GM23248 (cell line): ENCODE data around the gene MAFF. TPM values are rescaled to one million over a fixed set of nuclear protein-coding genes. Genes with fewer than 3 reads are reported as not detected.

ENCODE experiments used
- DNase-seq: peaks from one replicate; pipeline ENCODE4 v3.0.0-alpha.2; 2015
- H2AFZ ChIP-seq: fragments of 200-600 bp; sonication (generic); 2 replicates; pipeline ENCODE4 v1.6.1; 2016; ENCODE audit warnings: antibody characterized with exemption
- H3F3A ChIP-seq: fragments of 200-600 bp; sonication (generic); 2 replicates; pipeline ENCODE4 v1.6.1; 2016; ENCODE audit warnings: mild to moderate bottlenecking, antibody characterized with exemption, mixed run types; ENCODE audit not compliant: insufficient read depth
- H3K27ac ChIP-seq: fragments of 200-600 bp; sonication (generic); 2 replicates; pipeline ENCODE4 v1.5.1; 2016; ENCODE audit warnings: mild to moderate bottlenecking
- H3K27me3 ChIP-seq: fragments of 200-600 bp; sonication (generic); replicated peaks from 2 replicates; pipeline ENCODE4 v1.6.1; 2016; ENCODE audit warnings: mild to moderate bottlenecking; ENCODE audit not compliant: insufficient read depth
- H3K36me3 ChIP-seq: fragments of 200-600 bp; sonication (generic); 2 replicates; pipeline ENCODE4 v1.6.1; 2016; ENCODE audit warnings: low read depth, mild to moderate bottlenecking
- H3K4me1 ChIP-seq: fragments of 200-600 bp; sonication (generic); 2 replicates; pipeline ENCODE4 v1.6.1; 2016; ENCODE audit warnings: mild to moderate bottlenecking; ENCODE audit not compliant: insufficient read depth
- H3K4me2 ChIP-seq: fragments of 200-600 bp; sonication (generic); one replicate; pipeline ENCODE4 v1.6.1; 2016; ENCODE audit warnings: mild to moderate bottlenecking; ENCODE audit not compliant: unreplicated experiment
- H3K4me3 ChIP-seq: fragments of 200-600 bp; sonication (generic); 2 replicates; pipeline ENCODE4 v1.5.1; 2016; ENCODE audit warnings: mild to moderate bottlenecking
- H3K79me2 ChIP-seq: fragments of 200-600 bp; sonication (generic); 2 replicates; pipeline ENCODE4 v1.6.1; 2016; ENCODE audit warnings: mild to moderate bottlenecking; ENCODE audit not compliant: insufficient read depth
- H3K9ac ChIP-seq: fragments of 200-600 bp; sonication (generic); 2 replicates; pipeline ENCODE4 v1.6.1; 2016; ENCODE audit warnings: mild to moderate bottlenecking
- H3K9me2 ChIP-seq: fragments of 200-600 bp; sonication (generic); 2 replicates; pipeline ENCODE4 v1.6.1; 2016; ENCODE audit warnings: mixed run types, mild to moderate bottlenecking, moderate library complexity; ENCODE audit not compliant: insufficient read depth
- H3K9me3 ChIP-seq: fragments of 200-600 bp; sonication (generic); one replicate; pipeline ENCODE4 v1.6.1; 2017; ENCODE audit warnings: low read depth
- H4K20me1 ChIP-seq: fragments of 200-600 bp; sonication (generic); 2 replicates; pipeline ENCODE4 v1.6.0; 2016; ENCODE audit not compliant: insufficient read depth
- EZH2 ChIP-seq: fragments of 200-600 bp; sonication (generic); IDR thresholded peaks from 2 replicates; pipeline ENCODE4 v1.6.1; 2018; ENCODE audit warnings: antibody characterized with exemption, mild to moderate bottlenecking; ENCODE audit not compliant: insufficient read depth, poor library complexity, severe bottlenecking
- EZH2phosphoT487 ChIP-seq: fragments of 200-600 bp; sonication (generic); IDR thresholded peaks from 2 replicates; pipeline ENCODE4 v1.6.1; 2018; ENCODE audit warnings: antibody characterized with exemption, moderate library complexity, mild to moderate bottlenecking, low read depth; ENCODE audit not compliant: insufficient read depth
- WGBS, 2 experiments: methylation state at CpG; one replicate each; pipeline ENCODE4 v1.1.6; 2015 to 2017; ENCODE audit warnings: low lambda C conversion rate in 2 of 2, low coverage in 1 of 2; ENCODE audit errors: missing lambda C conversion rate in 2 of 2; 5-methylcytosine and 5-hydroxymethylcytosine counted together
- in situ Hi-C: fragments of 300-500 bp; cut with MboI; formaldehyde crosslinking; loops from 2 replicates; pipeline ENCODE4 v1.15.0; 2020
- polyA plus RNA-seq: library from polyadenylated mRNA; unstranded; fragments of >200 nt; fragmentation: Nextera tagmentation; extraction: Ambion mirVana; gene quantifications from 2 replicates; pipeline ENCODE4 v1.2.1, GENCODE V29; 2016
- small RNA-seq: library from RNA; depleted of rRNA; stranded (forward); fragments of <200 nt; gene quantifications from one replicate; pipeline ENCODE3, GENCODE V24; 2014; ENCODE audit warnings: low read depth, low replicate concordance
- total RNA-seq: library from RNA; depleted of rRNA; stranded (reverse); fragments of >200 nt; shearing (Covaris generic); gene quantifications from 2 replicates; pipeline ENCODE4 v1.2.3, GENCODE V29; 2014; rRNA removed

MAFF gene
- total and polyA plus RNA-seq, 2 experiments from 2014 or later: 34.6 to 68.1 TPM

DNA sequence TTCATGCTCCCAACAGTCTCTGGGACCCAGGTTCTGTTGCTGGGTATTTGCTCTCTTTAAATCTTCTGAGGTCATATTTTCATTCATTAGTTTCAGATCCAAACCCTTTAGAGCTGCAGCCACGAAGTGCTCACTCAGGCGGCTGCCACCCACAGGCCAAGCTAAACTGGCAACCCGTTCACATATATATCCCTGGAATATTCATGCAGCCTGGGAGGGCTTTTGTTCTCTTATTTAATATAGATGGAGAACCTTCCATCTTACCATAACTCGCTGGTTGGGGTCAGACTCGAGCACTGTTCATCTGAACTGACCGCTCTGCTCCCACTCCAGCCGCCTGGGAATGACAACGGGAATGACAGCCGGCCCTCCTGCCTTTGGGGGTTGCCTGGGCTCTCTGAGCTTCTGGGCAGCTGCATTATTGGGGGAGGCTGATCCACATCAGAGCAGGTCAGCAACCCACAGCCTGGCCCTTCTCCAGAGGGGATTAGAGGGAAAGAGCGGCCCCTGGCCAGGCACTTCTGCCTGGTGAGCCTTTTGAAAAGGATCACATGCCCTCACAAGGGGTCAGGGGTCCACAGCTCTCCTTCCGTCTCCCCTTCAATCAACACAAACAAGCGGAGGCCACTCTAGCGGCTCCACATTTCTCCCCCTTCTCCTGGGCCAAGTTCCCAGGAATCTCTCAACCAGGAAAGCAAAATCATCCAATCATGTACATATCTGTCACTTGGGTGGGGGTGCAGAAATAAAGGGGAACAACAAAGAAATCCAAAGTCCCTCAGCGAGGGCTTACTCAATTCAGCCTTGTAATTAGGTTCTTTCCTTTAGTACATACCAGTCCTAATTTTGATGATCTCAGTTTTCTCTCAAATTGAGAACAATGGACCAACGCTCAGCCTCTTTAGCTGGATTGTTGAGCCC is 59.2 kb downstream of the MAFF start:
- Histone ChIP-seq H3K9me2 (no peaks in the 10 kb centered on the region), H2AFZ (no peak overlapping the region), H4K20me1 (no peaks in the 10 kb centered on the region), H3K79me2 (peaks cover 98% of the 10 kb centered on the region), H3K4me2 (peak overlapping the region; percentile 9), H3K9ac (peak overlapping the region; percentile 51), H3K27me3 (no peaks in the 10 kb centered on the region), H3K4me1 (peaks cover 34% of the 10 kb centered on the region), H3K36me3 (no peaks in the 10 kb centered on the region), H3K4me3 (peak overlapping the region; percentile 19; the same call in 1 of the 2 replicates), H3K27ac (peak overlapping the region; percentile 46), H3F3A (peaks cover 38% of the 10 kb centered on the region), H3K9me3 (no peaks in the 10 kb centered on the region)
- no peak for TF ChIP-seq EZH2phosphoT487
- no peak for TF ChIP-seq EZH2
- in situ Hi-C loops: no loop called here
- DNase-seq: peak; percentile 76
- WGBS, 2 experiments: 38 to 39% methylated on average over 15 of the region's 15 CpGs

DNA sequence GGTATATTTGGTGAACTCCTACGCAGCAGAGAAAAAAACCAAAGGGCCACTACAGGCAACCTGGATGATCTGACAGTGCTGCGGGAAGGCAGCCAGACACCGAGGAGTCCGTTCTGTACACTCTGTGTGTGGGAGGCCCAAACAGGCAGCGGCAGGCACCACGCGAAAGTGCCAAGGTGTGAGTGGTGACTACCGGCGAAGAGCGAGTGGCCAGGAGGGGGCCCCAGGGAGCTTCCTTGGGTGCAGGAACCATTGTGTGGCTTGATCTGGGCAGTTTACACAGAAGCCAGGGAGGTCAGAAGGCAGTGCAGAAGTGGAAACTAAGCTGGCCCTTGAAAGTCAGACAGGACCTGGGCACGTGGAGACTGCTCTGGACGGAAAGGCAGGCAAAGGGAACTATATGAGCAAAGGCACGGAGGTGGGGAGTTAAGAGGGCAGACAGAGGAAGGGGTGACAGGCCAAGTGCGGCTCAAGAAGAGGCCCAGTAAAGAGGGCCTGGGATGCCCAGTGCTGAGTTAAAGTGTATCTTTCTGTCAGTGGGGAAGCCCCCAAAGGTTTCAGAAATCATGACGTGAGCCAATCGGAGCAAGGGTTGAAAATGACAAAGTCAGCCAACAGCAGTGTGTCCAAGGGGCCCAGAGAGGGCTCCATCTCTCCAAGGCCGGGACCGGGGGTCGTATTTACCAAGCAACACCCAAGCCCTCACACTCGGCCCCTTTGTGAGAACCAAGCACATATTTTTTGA is 60.4 kb downstream of the MAFF start:
- H3K36me3 ChIP-seq: no peaks in the 10 kb centered on the region
- in situ Hi-C loops: no loop called here

DNA sequence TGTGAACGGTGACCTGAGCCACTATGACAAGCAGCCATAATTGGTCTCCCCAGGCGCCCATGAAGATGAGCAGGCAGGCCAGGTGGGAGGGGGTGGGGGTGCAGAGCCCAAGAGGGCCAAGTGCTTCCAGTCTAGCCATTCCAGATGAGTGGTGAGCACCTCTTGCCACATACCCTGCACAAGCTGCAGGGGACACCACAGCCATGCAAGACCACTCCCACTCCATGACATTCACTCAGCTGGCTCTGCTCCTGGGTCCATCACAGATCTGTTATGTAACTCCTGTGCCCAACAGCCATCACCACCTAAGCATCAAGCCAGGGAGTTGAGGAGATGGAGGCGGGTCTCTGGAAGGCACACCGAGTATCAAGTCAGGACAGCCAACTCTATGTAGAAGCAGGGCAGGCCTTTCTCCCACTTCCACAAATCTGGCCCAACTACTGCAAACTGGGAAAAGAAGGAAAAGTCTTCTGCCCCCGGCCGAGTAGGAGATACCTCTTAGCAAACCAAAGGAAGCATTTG is 62.6 kb downstream of the MAFF start:
- no peaks in the 10 kb centered on the region for H3K9me2 ChIP-seq
- peaks cover 19% of the 10 kb centered on the region for H3F3A ChIP-seq
- H3K27me3 ChIP-seq: no peaks in the 10 kb centered on the region
- DNase-seq: no peak
- H4K20me1 ChIP-seq: no peaks in the 10 kb centered on the region; the same call in 1 of the 2 replicates
- H3K79me2 ChIP-seq: peaks cover 100% of the 10 kb centered on the region
- H3K27ac ChIP-seq: no peak overlapping the region
- WGBS, 2 experiments: 44 to 49% methylated on average over 6 of the region's 6 CpGs
- H3K9ac ChIP-seq: no peak overlapping the region
- H3K4me1 ChIP-seq: peaks cover 16% of the 10 kb centered on the region; the same call in 1 of the 2 replicates
- no peak overlapping the region for H3K4me2 ChIP-seq
- H3K36me3 ChIP-seq: no peaks in the 10 kb centered on the region
- no peaks in the 10 kb centered on the region for H3K9me3 ChIP-seq
- in situ Hi-C loops: no loop called here
- no peak overlapping the region for H2AFZ ChIP-seq
- TF ChIP-seq EZH2phosphoT487 (no peak), EZH2 (no peak)
- no peak overlapping the region for H3K4me3 ChIP-seq

More for the DNA sequence above, 60.4 kb downstream of the MAFF start:
- Histone ChIP-seq H3K4me2 (peak overlapping the region; percentile 9), H3K27me3 (no peaks in the 10 kb centered on the region), H4K20me1 (no peaks in the 10 kb centered on the region), H3K9ac (no peak overlapping the region), H3K9me3 (no peaks in the 10 kb centered on the region), H3K79me2 (peaks cover 100% of the 10 kb centered on the region), H2AFZ (no peak overlapping the region), H3K9me2 (no peaks in the 10 kb centered on the region), H3K4me3 (no peak overlapping the region), H3K27ac (peak overlapping the region; percentile 46; the same call in 1 of the 2 replicates), H3K4me1 (peaks cover 24% of the 10 kb centered on the region), H3F3A (peaks cover 27% of the 10 kb centered on the region)
- 70 to 74% methylated on average over 20 of the region's 20 CpGs for WGBS, 2 experiments
- TF ChIP-seq EZH2phosphoT487 (no peak), EZH2 (no peak)
- DNase-seq: peak; percentile 57

Small RNA genes within 50 kb of the gene (small RNA-seq; reads per million reads assigned to genes)
- gene RN7SL704P: 0.19 reads per million

Other genes starting within 250 kb of the MAFF start
- 0.22 TPM in 1 of 2 replicates, not detected in the other for gene C22orf23, start 248.4 kb upstream of the MAFF start, total RNA-seq
- gene C22orf23, start 248.4 kb upstream of the MAFF start, polyA plus RNA-seq: 0.82 and 1.1 TPM in 2 replicates
- gene POLR2F, start 248.3 kb upstream of the MAFF start, total RNA-seq: 15.6 and 71.4 TPM in 2 replicates
- 146 and 148 TPM in 2 replicates for gene POLR2F, start 248.3 kb upstream of the MAFF start, polyA plus RNA-seq
- gene SOX10, start 217.4 kb upstream of the MAFF start, total RNA-seq: not detected in 2 replicates
- not detected in 2 replicates for gene SOX10, start 217.4 kb upstream of the MAFF start, polyA plus RNA-seq
- gene PICK1, start 144.6 kb upstream of the MAFF start, total RNA-seq: 12.4 and 14.4 TPM in 2 replicates
- gene PICK1, start 144.6 kb upstream of the MAFF start, polyA plus RNA-seq: 8.1 and 8.4 TPM in 2 replicates
- gene SLC16A8, start 117.8 kb upstream of the MAFF start, total RNA-seq: 0.51 and 1.4 TPM in 2 replicates
- gene SLC16A8, start 117.8 kb upstream of the MAFF start, polyA plus RNA-seq: 0.52 and 1.3 TPM in 2 replicates
- gene BAIAP2L2, start 91.3 kb upstream of the MAFF start, total RNA-seq: 12.6 and 24.3 TPM in 2 replicates
- 13.2 and 13.4 TPM in 2 replicates for gene BAIAP2L2, start 91.3 kb upstream of the MAFF start, polyA plus RNA-seq
- gene PLA2G6, start 20.2 kb upstream of the MAFF start, total RNA-seq: 5.5 and 28.3 TPM in 2 replicates
- gene PLA2G6, start 20.2 kb upstream of the MAFF start, polyA plus RNA-seq: 5.6 and 6.5 TPM in 2 replicates
- gene TMEM184B, start 71.0 kb downstream of the MAFF start, total RNA-seq: 73.2 and 91.0 TPM in 2 replicates
- 82.7 and 83.7 TPM in 2 replicates for gene TMEM184B, start 71.0 kb downstream of the MAFF start, polyA plus RNA-seq
- 117 and 130 TPM in 2 replicates for gene CSNK1E, start 115.4 kb downstream of the MAFF start, total RNA-seq
- 46.9 and 48.1 TPM in 2 replicates for gene CSNK1E, start 115.4 kb downstream of the MAFF start, polyA plus RNA-seq